Stimulated activated CD8-positive, alpha-beta memory T cell treated with anti-CD3 and anti-CD28 coated beads, Interleukin-15, amount 100 ng/mL, for 48 hours (primary cell): ENCODE measurements around the gene TMEFF2.

Experiments
- DNase-seq, 2 donors: peaks; one replicate each; pipeline ENCODE4 v3.0.0-alpha.2; 2020; ENCODE audit warnings: low read depth in 2 of 2

The TMEFF2 gene

GRCh38 chr2:191970867-191971266 is 223.9 kb downstream of the TMEFF2 start:
- DNase-seq, result no peak

- no peak for DNase-seq
Observed at GRCh38 chr2:191968120-191968519, 226.6 kb downstream of the TMEFF2 start.

GRCh38 chr2:191965733-191966132 is 229.0 kb downstream of the TMEFF2 start:
- DNase-seq, result no peak

- DNase-seq, result no peak
Observed at GRCh38 chr2:191961556-191961955, 233.2 kb downstream of the TMEFF2 start.

GRCh38 chr2:191959209-191959608 is 235.5 kb downstream of the TMEFF2 start:
- DNase-seq, result no peak

- no peak for DNase-seq
Observed at GRCh38 chr2:191957996-191958860, 236.5 kb downstream of the TMEFF2 start.

- DNase-seq, result no peak
Observed at GRCh38 chr2:191954451-191954850, 240.3 kb downstream of the TMEFF2 start.

GRCh38 chr2:191952515-191953270 is 242.0 kb downstream of the TMEFF2 start:
- DNase-seq, result no peak

GRCh38 chr2:191951832-191952231 is 242.9 kb downstream of the TMEFF2 start:
- no peak for DNase-seq

GRCh38 chr2:191951376-191951775 is 243.4 kb downstream of the TMEFF2 start:
- no peak for DNase-seq

GRCh38 chr2:191950132-191950874 is 244.4 kb downstream of the TMEFF2 start:
- DNase-seq, result no peak

GRCh38 chr2:191947235-191947634 is 247.5 kb downstream of the TMEFF2 start:
- no peak for DNase-seq

GRCh38 chr2:191946471-191947182 is 248.1 kb downstream of the TMEFF2 start:
- DNase-seq, result no peak

GRCh38 chr2:191945623-191946022 is 249.1 kb downstream of the TMEFF2 start:
- DNase-seq, result no peak

- no peak for DNase-seq
Observed at GRCh38 chr2:191942739-191943103, 252.0 kb downstream of the TMEFF2 start.

GRCh38 chr2:191942090-191942738 is 252.5 kb downstream of the TMEFF2 start:
- no peak for DNase-seq

GRCh38 chr2:191941376-191941929 is 253.3 kb downstream of the TMEFF2 start:
- no peak for DNase-seq

- no peak for DNase-seq
Observed at GRCh38 chr2:191938779-191939178, 256.0 kb downstream of the TMEFF2 start.

- DNase-seq, result no peak
Observed at GRCh38 chr2:191936882-191937405, 257.8 kb downstream of the TMEFF2 start.

- no peak for DNase-seq
Observed at GRCh38 chr2:191935247-191935646, 259.5 kb downstream of the TMEFF2 start.
